ENCODE measurements around the gene CSPG4.

CSPG4 gene

DNA sequence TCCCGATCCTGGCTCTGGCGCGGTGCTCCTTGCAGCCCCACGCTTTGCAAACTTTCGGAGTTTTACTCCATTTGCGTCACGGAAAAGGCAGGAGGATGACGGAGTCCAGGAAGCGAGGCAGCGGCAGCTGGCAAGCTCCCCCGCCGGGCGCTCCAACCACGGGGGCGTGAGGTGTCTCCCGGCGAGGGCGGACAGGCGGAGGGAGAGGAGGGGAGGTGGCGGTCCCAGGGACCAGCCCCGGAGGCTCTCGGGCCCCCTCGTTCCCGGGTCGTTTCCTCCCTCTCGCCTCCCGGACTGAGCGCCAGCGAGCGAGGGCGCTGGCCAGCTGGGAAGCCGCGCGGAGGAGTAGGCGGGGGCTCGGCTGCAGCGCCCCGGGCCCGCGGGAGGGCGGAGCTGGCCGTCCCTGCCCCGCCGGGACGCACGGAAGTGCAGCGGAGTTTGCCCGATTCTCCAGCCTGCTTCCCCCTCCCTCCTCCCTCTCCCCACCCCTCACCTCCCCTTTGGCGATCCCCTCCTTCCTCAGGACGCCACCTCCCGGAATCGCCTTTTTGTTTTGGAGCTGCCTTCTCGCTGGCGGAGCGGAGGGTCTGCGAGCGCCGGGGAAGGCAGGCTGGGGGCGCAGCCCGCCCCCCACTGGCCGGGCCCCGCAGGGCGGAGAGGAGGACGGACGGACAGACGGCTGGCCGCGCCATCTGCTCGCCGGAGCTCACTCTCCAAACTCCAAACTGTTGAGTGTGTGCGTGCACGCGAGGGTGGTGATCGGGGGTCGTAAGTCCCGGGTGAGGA lies 65.1 kb downstream of the CSPG4 start, which contains the start of gene SNX33:
Gene SNX33 (plus strand): TSS at position 543 of the 786 bp plus-strand sequence. CDS start 1,191 bp downstream, outside the sequence.
- TF ChIP-seq, protein P1, sequence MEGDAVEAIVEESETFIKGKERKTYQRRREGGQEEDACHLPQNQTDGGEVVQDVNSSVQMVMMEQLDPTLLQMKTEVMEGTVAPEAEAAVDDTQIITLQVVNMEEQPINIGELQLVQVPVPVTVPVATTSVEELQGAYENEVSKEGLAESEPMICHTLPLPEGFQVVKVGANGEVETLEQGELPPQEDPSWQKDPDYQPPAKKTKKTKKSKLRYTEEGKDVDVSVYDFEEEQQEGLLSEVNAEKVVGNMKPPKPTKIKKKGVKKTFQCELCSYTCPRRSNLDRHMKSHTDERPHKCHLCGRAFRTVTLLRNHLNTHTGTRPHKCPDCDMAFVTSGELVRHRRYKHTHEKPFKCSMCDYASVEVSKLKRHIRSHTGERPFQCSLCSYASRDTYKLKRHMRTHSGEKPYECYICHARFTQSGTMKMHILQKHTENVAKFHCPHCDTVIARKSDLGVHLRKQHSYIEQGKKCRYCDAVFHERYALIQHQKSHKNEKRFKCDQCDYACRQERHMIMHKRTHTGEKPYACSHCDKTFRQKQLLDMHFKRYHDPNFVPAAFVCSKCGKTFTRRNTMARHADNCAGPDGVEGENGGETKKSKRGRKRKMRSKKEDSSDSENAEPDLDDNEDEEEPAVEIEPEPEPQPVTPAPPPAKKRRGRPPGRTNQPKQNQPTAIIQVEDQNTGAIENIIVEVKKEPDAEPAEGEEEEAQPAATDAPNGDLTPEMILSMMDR (IDR thresholded peaks at IDR 0.05; ENCODE audit: insufficient read depth, low read depth, low read length, missing control alignments) = peak; percentile 67

DNA sequence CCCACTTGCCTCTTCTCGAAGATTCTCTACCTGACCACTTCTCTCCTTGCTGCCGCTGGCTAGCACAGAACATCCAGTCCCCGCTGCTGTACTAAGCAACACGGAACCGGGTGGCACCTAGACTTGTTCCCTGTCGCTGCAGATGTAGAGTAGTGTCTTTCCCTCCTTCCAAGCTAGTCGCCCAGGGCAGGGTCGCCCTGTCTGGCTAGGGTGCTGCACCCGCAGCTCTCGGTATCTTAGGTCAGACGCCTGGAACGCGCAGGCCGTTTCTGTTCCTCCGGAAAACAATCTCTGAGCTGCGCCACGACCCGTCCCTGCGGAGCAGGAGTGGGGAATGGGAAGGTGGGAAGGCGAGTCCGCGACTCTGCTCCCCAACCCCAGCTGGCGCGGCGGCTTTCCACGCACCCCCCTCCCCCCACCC lies 65.7 kb downstream of the CSPG4 start:
- TF ChIP-seq, protein P1 (IDR thresholded peaks at IDR 0.05; ENCODE audit: insufficient read depth, low read depth, low read length, missing control alignments) = no peak
- peak overlapping the region; percentile 85 for H3K4me3 ChIP-seq (ENCODE audit: low read depth, low read length)
- DNase-seq (ENCODE audit: low read depth) = no peak

More for the DNA sequence above, 65.1 kb downstream of the CSPG4 start, which contains the start of gene SNX33:
- peak within 1 kb of the TSS; percentile 85 for H3K4me3 ChIP-seq (ENCODE audit: low read depth, low read length)
- DNase-seq (ENCODE audit: low read depth) = peak; percentile 53

- TF ChIP-seq, protein P1 (IDR thresholded peaks at IDR 0.05; ENCODE audit: insufficient read depth, low read depth, low read length, missing control alignments) = no peak
Measured at GRCh38 chr15:75646112-75646943, 66.3 kb downstream of the CSPG4 start.

DNA sequence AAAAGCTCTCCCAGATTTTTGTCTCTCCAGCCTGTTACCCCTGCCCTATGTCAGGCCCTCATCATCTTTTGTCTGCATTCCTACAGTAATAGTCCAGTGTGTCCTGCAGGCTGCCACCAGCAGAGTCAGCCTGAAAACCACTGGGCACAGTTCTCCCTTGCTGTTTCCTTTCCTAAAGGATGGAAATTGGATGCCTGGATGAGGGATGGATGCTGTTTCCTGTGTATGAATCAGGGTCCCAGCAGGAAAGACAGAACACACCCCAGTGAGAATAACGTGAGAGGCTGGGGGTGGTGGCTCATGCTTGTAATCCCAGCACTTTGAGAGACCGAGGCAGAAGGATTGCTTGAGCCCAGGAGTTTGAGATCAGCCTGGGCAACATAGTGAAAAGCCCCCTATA lies 68.3 kb downstream of the CSPG4 start:
- DNase-seq (ENCODE audit: low read depth) = no peak
- TF ChIP-seq, protein P1 (IDR thresholded peaks at IDR 0.05; ENCODE audit: insufficient read depth, low read depth, low read length, missing control alignments) = no peak

More at GRCh38 chr15:75646112-75646943, 66.3 kb downstream of the CSPG4 start:
- DNase-seq (ENCODE audit: low read depth) = no peak
- H3K4me3 ChIP-seq (ENCODE audit: low read depth, low read length) = peak overlapping the region; percentile 85

GRCh38 chr15:75641603-75642002 lies 71.0 kb downstream of the CSPG4 start:
- DNase-seq (ENCODE audit: low read depth) = peak; percentile 72
- no peak overlapping the region for H3K4me3 ChIP-seq (ENCODE audit: low read depth, low read length)
- TF ChIP-seq, protein P1 (IDR thresholded peaks at IDR 0.05; ENCODE audit: insufficient read depth, low read depth, low read length, missing control alignments) = no peak

More for the DNA sequence above, 68.3 kb downstream of the CSPG4 start:
- H3K4me3 ChIP-seq (ENCODE audit: low read depth, low read length) = no peak overlapping the region

- TF ChIP-seq, protein P1 (IDR thresholded peaks at IDR 0.05; ENCODE audit: insufficient read depth, low read depth, low read length, missing control alignments) = no peak
- DNase-seq (ENCODE audit: low read depth) = no peak
- H3K4me3 ChIP-seq (ENCODE audit: low read depth, low read length) = peak overlapping the region; percentile 67
Measured at GRCh38 chr15:75641179-75641503, 71.5 kb downstream of the CSPG4 start.
